ENCODE results near the gene CHSY3.

GRCh38 chr5:130136300-130136699, 232.0 kb downstream of the CHSY3 start:
- TF ChIP-seq CTCF (IDR thresholded peaks at IDR 0.05; ENCODE audit: low read depth, low read length, missing input control) (no peak), HNF4A (conservative IDR thresholded peaks at IDR 0.05) (no peak), JUND (IDR thresholded peaks at IDR 0.05) (no peak), MAX (IDR thresholded peaks at IDR 0.05) (no peak)

Data from liver (tissue), 3 donors.